SK-N-MC (cell line): Measurements from ENCODE around the gene SETD3.

ENCODE experiments used
- EZH2 ChIP-seq: fragments of 200-600 bp; sonication (generic); IDR thresholded peaks from one replicate; pipeline ENCODE4 v1.6.1; 2017; ENCODE audit warnings: antibody characterized with exemption
- FOXP2 ChIP-seq: optimal IDR thresholded peaks from 2 replicates; pipeline ENCODE3; 2011; ENCODE audit warnings: mild to moderate bottlenecking, moderate library complexity; ENCODE audit not compliant: insufficient read depth; ENCODE audit errors: extremely low read length, control extremely low read depth
- POLR2AphosphoS5 ChIP-seq: IDR thresholded peaks from 2 replicates; pipeline ENCODE4 v1.6.1; 2012; ENCODE audit warnings: mild to moderate bottlenecking, low read depth, low read length, borderline replicate concordance

GRCh38 chr14:99408286-99408970 lies 72.2 kb downstream of the SETD3 start:
- TF ChIP-seq POLR2AphosphoS5 (no peak), EZH2 (no peak), FOXP2 (no peak)
